Measurements from ENCODE around the gene MRPL34. TPM values are rescaled to one million over a fixed set of nuclear protein-coding genes. Genes with fewer than 3 reads are reported as not detected.

Gene MRPL34
- total and polyA plus RNA-seq, 9 of the 15 experiments (the other 6 are each of a cell fraction or from before 2014, with no cell fraction given): 11.5 to 256 (median 72.5) TPM

- TF ChIP-seq ZMIZ1 (IDR thresholded peaks at IDR 0.05; ENCODE audit: low read depth in 2 of 2, low read length in 2 of 2) (peak in 1 of 2 experiments; percentile 53; a peak in 1 of 4 replicates), TCF3 (CRISPR knock-in tag; IDR thresholded peaks at IDR 0.05) (peak; percentile 29), GABPB2 (CRISPR knock-in tag; conservative IDR thresholded peaks at IDR 0.05) (no peak), ZNF431 (CRISPR knock-in tag; IDR thresholded peaks at IDR 0.05) (peak; percentile 69), EP400 (IDR thresholded peaks at IDR 0.05) (peak; percentile 70; the same call in 1 of the 2 replicates), ZNF232 (CRISPR knock-in tag; IDR thresholded peaks at IDR 0.05) (no peak), MTF1 (CRISPR knock-in tag; IDR thresholded peaks at IDR 0.05; ENCODE audit: borderline replicate concordance) (no peak), MEIS2 (IDR thresholded peaks at IDR 0.05; ENCODE audit: partially characterized antibody) (peak; percentile 65), ZNF699 (CRISPR knock-in tag; IDR thresholded peaks at IDR 0.05; ENCODE audit: insufficient replicate concordance) (no peak), PHB (CRISPR knock-in tag; IDR thresholded peaks at IDR 0.05) (peak; percentile 57; the same call in 1 of the 2 replicates), ERF (CRISPR knock-in tag; IDR thresholded peaks at IDR 0.05) (peak; percentile 93; the same call in 1 of the 2 replicates), NFATC3 (IDR thresholded peaks at IDR 0.05) (no peak), SMARCB1 (IDR thresholded peaks at IDR 0.05; ENCODE audit: insufficient read length, low read depth) (no peak), TAL1 (IDR thresholded peaks at IDR 0.05) (0 out of 2 replicates have a peak, but pooled peaks have one; percentile 12), CREB1 (IDR thresholded peaks at IDR 0.05) (peak; percentile 89), CREB1 (CRISPR knock-in tag; IDR thresholded peaks at IDR 0.05) (peak; percentile 92), POLR2AphosphoS2 (IDR thresholded peaks at IDR 0.05; ENCODE audit: low read length) (no peak)
- TF ChIP-seq, protein P1, sequence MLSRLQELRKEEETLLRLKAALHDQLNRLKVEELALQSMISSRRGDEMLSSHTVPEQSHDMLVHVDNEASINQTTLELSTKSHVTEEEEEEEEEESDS (CRISPR knock-in tag; IDR thresholded peaks at IDR 0.05): no peak
- TF ChIP-seq, protein P2, sequence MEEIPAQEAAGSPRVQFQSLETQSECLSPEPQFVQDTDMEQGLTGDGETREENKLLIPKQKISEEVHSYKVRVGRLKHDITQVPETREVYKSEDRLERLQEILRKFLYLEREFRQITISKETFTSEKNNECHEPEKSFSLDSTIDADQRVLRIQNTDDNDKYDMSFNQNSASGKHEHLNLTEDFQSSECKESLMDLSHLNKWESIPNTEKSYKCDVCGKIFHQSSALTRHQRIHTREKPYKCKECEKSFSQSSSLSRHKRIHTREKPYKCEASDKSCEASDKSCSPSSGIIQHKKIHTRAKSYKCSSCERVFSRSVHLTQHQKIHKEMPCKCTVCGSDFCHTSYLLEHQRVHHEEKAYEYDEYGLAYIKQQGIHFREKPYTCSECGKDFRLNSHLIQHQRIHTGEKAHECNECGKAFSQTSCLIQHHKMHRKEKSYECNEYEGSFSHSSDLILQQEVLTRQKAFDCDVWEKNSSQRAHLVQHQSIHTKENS (CRISPR knock-in tag; IDR thresholded peaks at IDR 0.05): no peak
These were observed 29.0 kb downstream of the MRPL34 start, which contains the start of gene ANO8 (continued) for GRCh38 chr19:17334414-17335409.

Data from K562 (cell line).